NCI-H2171 (cell line): ENCODE results near the gene KBTBD6.
"Not testable (repeated sequence)": the region's sequence is repeated elsewhere in the genome, so short reads cannot be mapped to it uniquely, and the experiment has no call there.

Source experiments
- DNase-seq: peaks from one replicate; lab custom pipeline; 2025; lab: John Stamatoyannopoulos, UW

The KBTBD6 gene

GRCh38 chr13:41136396-41137031 lies 3.9 kb upstream of the KBTBD6 start:
- no peak for DNase-seq

- DNase-seq, result no peak
These were observed 1.3 kb upstream of the KBTBD6 start for GRCh38 chr13:41133951-41134350.

GRCh38 chr13:41131660-41132511 lies 716 bp downstream of the KBTBD6 start:
- not testable (repeated sequence) for DNase-seq

- not testable (repeated sequence) for DNase-seq
These were observed 1.4 kb downstream of the KBTBD6 start for GRCh38 chr13:41131189-41131588.

- no peak for DNase-seq
These were observed 2.2 kb downstream of the KBTBD6 start for GRCh38 chr13:41130356-41130755.

GRCh38 chr13:41127701-41128100 lies 4.9 kb downstream of the KBTBD6 start:
- DNase-seq, result no peak

GRCh38 chr13:41122838-41123237 lies 9.8 kb downstream of the KBTBD6 start:
- DNase-seq, result no peak

- no peak for DNase-seq
These were observed 14.7 kb downstream of the KBTBD6 start for GRCh38 chr13:41117869-41118268.

- DNase-seq, result no peak
These were observed 21.1 kb downstream of the KBTBD6 start for GRCh38 chr13:41111454-41111853.

- no peak for DNase-seq
These were observed 25.0 kb downstream of the KBTBD6 start for GRCh38 chr13:41107584-41108014.

- DNase-seq, result peak; percentile 6
These were observed 25.5 kb downstream of the KBTBD6 start for GRCh38 chr13:41107104-41107571.

- DNase-seq, result no peak
These were observed 32.6 kb downstream of the KBTBD6 start for GRCh38 chr13:41099986-41100385.

GRCh38 chr13:41098761-41099160 lies 33.8 kb downstream of the KBTBD6 start:
- DNase-seq, result no peak

GRCh38 chr13:41095681-41096080 lies 36.9 kb downstream of the KBTBD6 start:
- not testable (repeated sequence) for DNase-seq

- no peak for DNase-seq
These were observed 46.5 kb downstream of the KBTBD6 start for GRCh38 chr13:41085961-41086585.

- DNase-seq, result no peak
These were observed 52.9 kb downstream of the KBTBD6 start for GRCh38 chr13:41079725-41080124.
